GM03348 (cell line): ENCODE results near the gene PCDHAC2.

Source experiments
- DNase-seq: peaks from one replicate; pipeline ENCODE4 v3.0.0; 2012; ENCODE audit warnings: low spot score

The PCDHAC2 gene

DNA sequence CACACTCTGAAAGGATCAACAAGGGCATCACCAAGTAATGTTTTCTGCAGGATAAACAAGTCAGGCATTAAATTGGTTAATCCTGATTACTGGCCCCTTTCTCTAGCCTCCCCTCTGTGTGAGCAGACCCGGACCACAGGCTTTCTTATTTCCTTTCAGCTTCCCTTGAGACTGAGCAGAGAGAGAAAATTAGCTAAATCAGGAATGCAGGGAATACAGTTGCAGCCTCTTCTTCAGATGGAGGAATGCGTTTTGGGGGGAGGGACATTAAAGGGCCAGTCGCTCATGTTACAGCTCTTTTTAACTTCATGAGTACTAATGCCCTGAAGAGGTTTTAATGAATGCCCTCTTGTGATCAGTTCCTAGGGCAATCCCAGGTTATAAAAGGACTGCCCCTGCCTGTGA, 19.8 kb downstream of the PCDHAC2 start:
- DNase-seq, result no peak

GRCh38 chr5:140988100-140988499, 21.8 kb downstream of the PCDHAC2 start:
- no peak for DNase-seq

DNA sequence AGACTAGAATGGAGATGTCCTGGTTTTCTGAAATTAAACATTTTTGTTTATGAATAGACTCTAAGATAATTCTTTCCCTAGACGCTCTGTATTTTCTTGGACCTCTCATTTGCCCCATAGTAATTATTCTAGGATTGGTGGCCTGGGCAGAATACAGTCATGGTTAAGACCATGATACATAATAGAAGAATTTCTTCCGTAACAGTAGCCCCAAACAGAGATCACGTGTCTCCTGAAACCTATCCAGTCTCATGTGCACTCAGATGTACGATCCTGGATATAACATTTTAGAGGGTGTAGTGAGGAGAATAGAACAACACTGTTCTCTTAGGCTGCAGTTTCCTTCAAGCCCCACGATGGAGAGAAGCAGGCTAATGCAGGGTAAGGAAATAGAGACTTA, 22.3 kb downstream of the PCDHAC2 start:
- DNase-seq, result no peak

- no peak for DNase-seq
Observed at GRCh38 chr5:140989254-140990020, 23.2 kb downstream of the PCDHAC2 start.

DNA sequence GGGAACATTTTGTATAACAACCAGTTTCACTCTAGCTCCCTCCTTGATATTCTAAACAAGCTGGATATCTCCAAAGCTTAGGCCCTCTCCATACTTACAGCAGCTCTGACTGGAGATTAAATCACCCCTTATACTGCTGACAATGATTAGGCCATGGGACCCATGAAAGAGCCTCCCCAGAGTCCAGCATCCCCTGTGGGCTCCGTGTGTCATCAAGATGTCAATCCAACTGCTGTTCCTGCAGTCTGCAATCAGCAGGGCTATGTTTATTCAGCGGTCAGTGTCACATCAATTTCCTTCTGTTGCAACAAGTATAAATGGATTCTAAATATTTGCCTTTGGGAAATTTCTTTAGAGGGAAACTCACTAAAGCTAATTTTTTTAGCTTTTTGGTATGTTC, 26.6 kb downstream of the PCDHAC2 start:
- no peak for DNase-seq

GRCh38 chr5:140996060-140996459, 29.8 kb downstream of the PCDHAC2 start:
- DNase-seq, result no peak

DNA sequence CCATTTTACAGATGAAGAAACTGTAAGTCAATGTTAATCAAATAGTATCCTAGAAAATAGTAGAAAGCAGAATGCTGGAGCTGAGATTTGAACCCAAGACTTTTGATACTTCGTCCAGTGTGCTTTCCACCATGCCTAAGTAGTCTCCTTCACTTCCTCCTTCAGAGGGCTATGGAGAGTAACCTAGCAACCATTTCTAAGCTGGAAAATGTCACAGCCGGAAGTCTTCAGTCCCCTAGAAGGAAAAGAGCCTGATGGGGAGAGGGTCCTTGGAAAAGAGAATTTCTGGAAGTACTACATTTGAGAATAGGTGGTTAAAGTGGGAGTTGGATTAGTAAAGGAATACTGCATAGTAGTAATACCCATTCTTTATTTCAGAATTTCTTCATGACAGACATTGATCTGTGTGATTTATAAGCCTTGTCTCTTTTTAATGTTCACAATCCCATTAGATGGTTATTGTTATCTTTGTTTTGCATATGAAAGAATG, 32.7 kb downstream of the PCDHAC2 start:
- DNase-seq, result no peak

- DNase-seq, result no peak
Observed at GRCh38 chr5:141001446-141001843, 35.2 kb downstream of the PCDHAC2 start.

GRCh38 chr5:141001844-141002604, 35.7 kb downstream of the PCDHAC2 start:
- peak; percentile 10 for DNase-seq

DNA sequence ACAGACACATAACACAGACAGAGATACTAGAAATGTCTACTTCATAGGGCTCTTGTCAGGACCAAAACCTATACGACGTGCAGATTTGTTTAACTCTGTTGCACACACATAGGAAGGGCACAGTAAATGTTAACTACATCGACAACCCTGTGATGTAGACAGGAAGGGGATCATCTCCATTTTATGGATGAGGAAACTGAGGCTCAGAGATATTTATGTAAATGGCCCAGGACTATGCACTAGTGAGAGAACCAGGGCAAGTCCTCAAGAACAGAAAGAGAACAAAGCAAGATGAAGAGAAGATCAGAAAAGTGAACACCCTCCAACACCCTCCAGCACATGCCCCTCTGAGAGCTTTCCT, 36.3 kb downstream of the PCDHAC2 start:
- no peak for DNase-seq

DNA sequence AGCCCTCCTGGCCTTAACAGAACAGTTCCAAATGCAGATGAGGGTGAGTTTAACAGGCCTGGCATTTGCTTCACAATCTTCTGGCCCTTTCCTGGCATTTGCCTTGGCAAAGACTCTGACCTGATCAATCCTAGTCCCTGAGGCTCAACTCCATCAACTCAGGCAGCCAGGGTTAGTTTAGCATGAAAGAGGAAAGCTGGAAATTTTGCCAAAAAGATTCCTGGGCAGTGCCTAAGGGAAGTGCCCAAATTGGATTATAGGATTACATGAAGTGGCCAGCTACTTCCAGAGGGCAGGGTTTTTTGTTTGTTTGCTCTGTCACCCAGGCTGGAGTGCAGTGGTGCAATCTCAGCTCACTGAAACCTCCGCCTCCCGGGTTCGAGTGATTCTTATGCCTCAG, 36.8 kb downstream of the PCDHAC2 start:
- no peak for DNase-seq

DNA sequence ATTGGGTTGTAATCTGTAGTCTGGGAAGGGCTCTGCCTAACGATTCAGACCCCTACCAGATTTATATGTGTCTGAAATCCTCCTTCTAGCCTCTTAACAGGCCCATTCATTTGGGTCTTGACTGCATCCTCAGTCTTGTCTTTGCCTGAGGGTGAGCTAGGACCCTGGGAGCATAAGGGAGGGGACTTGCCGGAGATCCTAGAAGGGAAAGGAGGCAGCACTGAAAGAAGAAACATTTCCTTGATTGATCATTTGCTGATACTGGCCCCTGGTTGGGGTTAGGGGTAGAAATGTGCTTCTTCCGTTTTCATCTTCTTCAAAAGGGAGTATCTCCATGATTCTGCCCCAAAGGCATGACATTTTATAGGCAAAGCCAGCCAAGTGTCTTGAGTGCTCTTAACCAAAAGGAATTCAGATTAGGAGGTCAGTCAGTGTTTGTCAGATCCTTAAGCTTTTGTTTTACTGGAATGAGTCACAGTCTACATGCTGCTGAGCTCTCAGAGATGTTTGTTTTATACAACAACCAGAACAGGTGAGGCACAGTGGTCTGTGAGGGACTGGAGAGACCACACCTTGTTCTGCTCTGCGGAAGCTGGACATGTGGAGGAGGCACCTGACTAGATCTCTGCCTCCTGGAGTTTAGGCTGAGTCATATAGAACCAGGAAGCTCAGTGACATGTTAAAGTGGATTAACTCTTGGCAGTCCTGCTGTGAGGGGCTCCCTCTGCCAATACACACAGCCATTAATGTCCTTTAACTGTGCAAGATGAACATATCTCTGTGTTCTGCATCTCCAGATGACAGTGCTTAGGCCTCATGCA, 37.7 kb downstream of the PCDHAC2 start:
- DNase-seq, result no peak

DNA sequence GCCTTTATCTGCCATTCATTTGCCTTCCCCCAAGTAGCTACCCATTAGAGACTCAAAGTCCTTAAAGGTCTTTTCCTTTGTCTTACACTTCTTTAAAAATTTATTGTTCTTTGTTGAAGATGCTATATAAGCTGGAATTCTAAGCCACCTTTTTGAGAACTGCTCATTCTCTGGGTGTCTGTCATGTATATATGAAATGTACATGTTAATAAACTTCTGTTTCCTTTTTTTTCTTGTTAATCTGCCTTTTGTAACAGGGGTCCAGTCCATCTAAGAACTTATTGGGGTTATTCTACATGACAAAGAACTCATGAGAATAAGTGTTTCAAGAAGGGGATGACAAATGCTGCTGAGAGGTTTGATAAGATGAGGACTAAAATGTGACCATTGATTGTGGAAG, 41.5 kb downstream of the PCDHAC2 start:
- DNase-seq, result no peak

- DNase-seq, result no peak
Observed at GRCh38 chr5:141010047-141010793, 43.9 kb downstream of the PCDHAC2 start.

DNA sequence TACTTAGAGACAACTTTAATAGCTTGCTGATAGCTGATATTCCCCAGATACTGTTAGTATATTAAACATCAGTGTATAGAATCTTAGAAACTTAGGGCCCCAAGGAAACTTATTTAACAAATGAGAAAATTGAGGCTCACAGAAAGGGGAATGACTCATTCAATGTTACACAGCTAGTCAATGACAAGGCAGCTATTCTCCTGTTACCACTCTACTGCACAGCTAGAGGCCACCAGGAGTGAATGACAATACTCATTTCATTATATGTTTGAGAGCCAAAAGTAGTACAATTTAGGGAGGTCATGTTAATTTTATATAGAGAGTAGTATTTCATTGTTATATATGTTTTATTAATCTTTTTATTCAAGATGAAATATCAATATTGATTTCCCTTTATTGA, 51.7 kb downstream of the PCDHAC2 start:
- no peak for DNase-seq
